Coronary artery (tissue), 2 donors: ENCODE measurements around the gene VANGL1.

ENCODE experiments used
- DNase-seq: peaks from one replicate; pipeline ENCODE4 v3.0.0-alpha.2; 2017; ENCODE audit warnings: low spot score
- H3K27ac ChIP-seq, 2 donors: fragments of 200-600 bp; sonication (generic); one replicate each; pipeline ENCODE4 v1.5.1; 2016 to 2019
- H3K4me3 ChIP-seq: fragments of 200-600 bp; sonication (generic); 2 replicates; pipeline ENCODE4 v1.5.1; 2016; ENCODE audit warnings: mild to moderate bottlenecking, moderate library complexity
- CTCF ChIP-seq: fragments of 200-600 bp; sonication (generic); IDR thresholded peaks from one replicate; pipeline ENCODE4 v1.5.1; 2019; ENCODE audit warnings: antibody characterized with exemption

Gene VANGL1

GRCh38 chr1:115644109-115644508, 2.3 kb downstream of the VANGL1 start:
- no peak overlapping the region for H3K4me3 ChIP-seq
- no peak overlapping the region for H3K27ac ChIP-seq
- TF ChIP-seq CTCF = no peak
- DNase-seq = no peak

- DNase-seq = peak; percentile 19
- no peak for TF ChIP-seq CTCF
- Histone ChIP-seq H3K27ac (no peak overlapping the region), H3K4me3 (no peak overlapping the region)
These were observed 5.3 kb downstream of the VANGL1 start for GRCh38 chr1:115647047-115647446.

GRCh38 chr1:115647507-115647906, 5.7 kb downstream of the VANGL1 start:
- peak; percentile 22 for DNase-seq
- TF ChIP-seq CTCF = no peak
- Histone ChIP-seq H3K4me3 (no peak overlapping the region), H3K27ac (no peak overlapping the region)

- no peak for TF ChIP-seq CTCF
- Histone ChIP-seq H3K27ac (no peak overlapping the region), H3K4me3 (no peak overlapping the region)
- peak; percentile 22 for DNase-seq
These were observed 6.3 kb downstream of the VANGL1 start for GRCh38 chr1:115647919-115648650.

- H3K27ac ChIP-seq = no peak overlapping the region
- DNase-seq = peak; percentile 22
- TF ChIP-seq CTCF = no peak
- H3K4me3 ChIP-seq = no peak overlapping the region
These were observed 7.2 kb downstream of the VANGL1 start for GRCh38 chr1:115648717-115649691.

GRCh38 chr1:115649964-115650363, 8.2 kb downstream of the VANGL1 start:
- TF ChIP-seq CTCF = no peak
- no peak overlapping the region for H3K4me3 ChIP-seq
- H3K27ac ChIP-seq = no peak overlapping the region
- peak; percentile 55 for DNase-seq
